Left lung (tissue), 10 donors: ENCODE results near the gene CALN1. TPM values are rescaled to one million over a fixed set of nuclear protein-coding genes. Genes with fewer than 3 reads are reported as not detected.

Experiments
- ATAC-seq: fragments of 200-7000 bp; cut with Tn5 transposase; one replicate; pipeline ENCODE4 v1.9.1; 2020; ENCODE audit warnings: moderate library complexity
- DNase-seq, 4 donors: peaks; one replicate each; pipeline ENCODE4 v3.0.0-alpha.2; 2013 to 2020
- H3K27ac ChIP-seq, 2 donors: fragments of 200-600 bp; sonication (generic) in 1 of 2; one replicate each; pipeline versions ENCODE4 v1.5.0 to v1.8.0; 2020 to 2021
- H3K27me3 ChIP-seq, 2 donors: fragments of 200-600 bp; sonication (generic) in 1 of 2; one replicate each; pipeline versions ENCODE4 v1.5.0 to v1.8.0; 2020 to 2021
- H3K36me3 ChIP-seq, 2 donors: fragments of 200-600 bp; sonication (generic) in 1 of 2; one replicate each; pipeline versions ENCODE4 v1.5.0 to v1.8.0; 2020 to 2021
- H3K4me1 ChIP-seq, 2 donors: fragments of 200-600 bp; one replicate each; pipeline ENCODE4 v1.8.0; 2021
- H3K4me3 ChIP-seq, 2 donors: fragments of 200-600 bp; sonication (generic) in 1 of 2; one replicate each; pipeline versions ENCODE4 v1.5.0 to v1.8.0; 2020 to 2021; ENCODE audit warnings: mild to moderate bottlenecking in 1 of 2
- H3K9me3 ChIP-seq, 2 donors: fragments of 200-600 bp; sonication (generic) in 1 of 2; one replicate each; pipeline versions ENCODE4 v1.5.0 to v1.8.0; 2020 to 2021
- intact Hi-C, 2 donors: fragments of 100-400 bp; cut with DNase I; formaldehyde crosslinking; loops; one replicate each; pipeline versions ENCODE4 v1.11.2 to v1.14.2; 2022
- polyA plus RNA-seq, 6 donors: library from polyadenylated mRNA; unstranded; fragments of 120-200 nt; gene quantifications; one replicate each; pipeline ENCODE4 v1.2.1, GENCODE V29; 2013; ENCODE audit not compliant: insufficient read length in 6 of 6
- total RNA-seq, 2 donors: library from RNA; stranded (reverse); fragmentation: NEBNext Ultra II Directional; extraction: Animal tissue kit (Norgen Biotek cat#: 25700); gene quantifications; one replicate each; pipeline ENCODE4 v1.2.1, GENCODE V29; 2021
- TF ChIP-seq, protein P1 (sequence below), 2 donors: fragments of 200-600 bp; sonication (generic) in 1 of 2; IDR thresholded peaks; one replicate each; pipeline versions ENCODE4 v1.5.0 to v1.8.0; 2021; ENCODE audit warnings: antibody characterized with exemption in 2 of 2
- donor health status: DM: no; HTN: yes; CAD: no.
- donor health status: DM: no; HTN: no; CAD: no.

Gene CALN1
- total and polyA plus RNA-seq, 8 donors = 0.10 to 0.52 (median 0.26) TPM; not detected in 2

GRCh38 chr7:72097226-72097625 is 314.9 kb downstream of the CALN1 start:
- Histone ChIP-seq H3K27me3 (no peaks in the 10 kb centered on the region), H3K4me1 (no peaks in the 10 kb centered on the region), H3K27ac (no peak overlapping the region), H3K9me3 (peaks cover 0 to 7% of the 10 kb centered on the region in 2 donors), H3K4me3 (no peak overlapping the region), H3K36me3 (no peaks in the 10 kb centered on the region)
- DNase-seq (no peak), ATAC-seq (no peak)
- TF ChIP-seq, protein P1, sequence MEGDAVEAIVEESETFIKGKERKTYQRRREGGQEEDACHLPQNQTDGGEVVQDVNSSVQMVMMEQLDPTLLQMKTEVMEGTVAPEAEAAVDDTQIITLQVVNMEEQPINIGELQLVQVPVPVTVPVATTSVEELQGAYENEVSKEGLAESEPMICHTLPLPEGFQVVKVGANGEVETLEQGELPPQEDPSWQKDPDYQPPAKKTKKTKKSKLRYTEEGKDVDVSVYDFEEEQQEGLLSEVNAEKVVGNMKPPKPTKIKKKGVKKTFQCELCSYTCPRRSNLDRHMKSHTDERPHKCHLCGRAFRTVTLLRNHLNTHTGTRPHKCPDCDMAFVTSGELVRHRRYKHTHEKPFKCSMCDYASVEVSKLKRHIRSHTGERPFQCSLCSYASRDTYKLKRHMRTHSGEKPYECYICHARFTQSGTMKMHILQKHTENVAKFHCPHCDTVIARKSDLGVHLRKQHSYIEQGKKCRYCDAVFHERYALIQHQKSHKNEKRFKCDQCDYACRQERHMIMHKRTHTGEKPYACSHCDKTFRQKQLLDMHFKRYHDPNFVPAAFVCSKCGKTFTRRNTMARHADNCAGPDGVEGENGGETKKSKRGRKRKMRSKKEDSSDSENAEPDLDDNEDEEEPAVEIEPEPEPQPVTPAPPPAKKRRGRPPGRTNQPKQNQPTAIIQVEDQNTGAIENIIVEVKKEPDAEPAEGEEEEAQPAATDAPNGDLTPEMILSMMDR (IDR thresholded peaks at IDR 0.05) = no peak
- intact Hi-C loops = no loop called here

DNA sequence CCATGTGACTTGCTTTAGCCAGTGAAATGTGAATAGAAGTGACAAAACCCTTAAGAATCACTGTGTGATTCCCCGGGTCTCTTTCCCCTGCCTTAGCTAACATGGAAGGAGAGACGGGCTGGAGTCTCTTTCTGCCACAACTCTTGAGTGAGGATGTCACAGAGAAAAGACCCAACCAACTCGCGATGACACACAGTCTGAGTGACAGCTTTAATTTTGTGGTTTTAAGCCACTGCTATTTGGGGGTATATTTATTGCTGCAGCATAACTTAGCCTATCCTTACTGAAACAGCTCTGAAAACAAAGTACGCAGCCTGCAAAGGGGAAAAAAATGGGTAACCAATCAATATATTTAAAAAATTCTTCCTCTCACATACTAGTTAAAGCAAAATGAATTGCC is 319.4 kb downstream of the CALN1 start:
- ATAC-seq = no peak
- Histone ChIP-seq H3K4me3 (no peak overlapping the region), H3K9me3 (peaks cover 0 to 11% of the 10 kb centered on the region in 2 donors), H3K36me3 (no peaks in the 10 kb centered on the region), H3K27ac (no peak overlapping the region), H3K4me1 (no peaks in the 10 kb centered on the region), H3K27me3 (no peaks in the 10 kb centered on the region)
- TF ChIP-seq, protein P1 (IDR thresholded peaks at IDR 0.05) = no peak
- intact Hi-C loops = no loop called here
- DNase-seq = no peak

DNA sequence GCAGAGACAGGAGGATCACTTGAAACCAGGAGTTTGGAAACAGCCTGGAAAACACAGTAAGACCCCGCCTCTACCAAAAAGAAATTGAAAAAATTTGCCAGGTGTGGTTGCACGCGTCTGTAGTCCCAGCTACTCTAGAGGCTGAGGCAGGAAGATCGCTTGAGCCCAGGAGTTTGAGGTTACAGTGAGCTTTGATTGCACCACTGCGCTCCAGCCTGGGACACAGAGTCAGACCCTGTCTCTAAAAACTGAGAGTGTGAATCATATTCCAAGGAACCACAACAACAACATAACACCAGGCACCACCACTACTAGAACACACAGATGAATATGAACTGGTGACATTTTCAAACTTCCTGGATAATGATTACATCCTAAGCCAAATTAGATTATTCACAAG is 324.2 kb downstream of the CALN1 start:
- Histone ChIP-seq H3K36me3 (no peaks in the 10 kb centered on the region), H3K4me3 (no peak overlapping the region), H3K9me3 (peaks cover 0 to 11% of the 10 kb centered on the region in 2 donors), H3K4me1 (no peaks in the 10 kb centered on the region), H3K27ac (no peak overlapping the region), H3K27me3 (no peaks in the 10 kb centered on the region)
- TF ChIP-seq, protein P1 (IDR thresholded peaks at IDR 0.05) = no peak
- intact Hi-C loops = no loop called here
- ATAC-seq = no peak
- no peak for DNase-seq

GRCh38 chr7:72080865-72081510 is 331.1 kb downstream of the CALN1 start:
- ATAC-seq (peak; percentile 35), DNase-seq (no peak)
- H3K27me3 ChIP-seq = no peaks in the 10 kb centered on the region
- H3K4me3 ChIP-seq = no peak overlapping the region
- intact Hi-C loops = no loop called here
- no peaks in the 10 kb centered on the region for H3K9me3 ChIP-seq
- no peaks in the 10 kb centered on the region for H3K4me1 ChIP-seq
- no peak overlapping the region for H3K27ac ChIP-seq
- H3K36me3 ChIP-seq = no peaks in the 10 kb centered on the region
- TF ChIP-seq, protein P1 (IDR thresholded peaks at IDR 0.05) = no peak

DNA sequence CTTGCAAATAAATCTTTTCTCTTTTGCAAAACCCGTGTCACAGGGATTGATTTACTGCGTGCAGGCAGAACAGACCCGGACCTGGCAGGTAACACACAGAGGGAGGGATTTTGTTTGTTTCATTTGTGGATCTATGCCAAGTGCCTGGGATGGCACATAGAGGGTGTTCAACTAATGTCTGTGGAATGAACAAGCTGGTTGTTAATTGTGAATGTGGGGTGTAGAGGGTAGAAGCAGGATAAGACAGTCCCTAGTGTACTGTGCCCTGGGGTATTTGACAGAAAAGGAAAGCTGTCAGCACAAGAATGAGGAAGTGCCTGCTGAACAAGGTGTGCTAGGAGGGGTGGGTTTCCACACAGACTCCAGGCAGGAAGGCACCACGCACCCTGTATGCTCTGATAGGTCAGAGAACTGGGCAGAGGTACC is 331.8 kb downstream of the CALN1 start:
- no peaks in the 10 kb centered on the region for H3K4me1 ChIP-seq
- no peak for ATAC-seq
- intact Hi-C loops = no loop called here

More for the DNA sequence above, 331.8 kb downstream of the CALN1 start:
- DNase-seq = no peak
- Histone ChIP-seq H3K36me3 (no peaks in the 10 kb centered on the region), H3K27me3 (no peaks in the 10 kb centered on the region), H3K9me3 (no peaks in the 10 kb centered on the region), H3K4me3 (no peak overlapping the region), H3K27ac (no peak overlapping the region)
- TF ChIP-seq, protein P1 (IDR thresholded peaks at IDR 0.05) = no peak
